NCI-H526 (cell line): ENCODE measurements around the gene METTL27.
"Not testable (repeated sequence)": the region's sequence is repeated elsewhere in the genome, so short reads cannot be mapped to it uniquely, and the experiment has no call there.

Source experiments
- DNase-seq, 2 experiments: peaks; one replicate each; lab custom pipeline; 2025; lab: John Stamatoyannopoulos, UW

Gene METTL27

GRCh38 chr7:73838642-73839041, 3.7 kb downstream of the METTL27 start:
- no peak for DNase-seq

- DNase-seq: not testable (repeated sequence)
These were observed 5.1 kb downstream of the METTL27 start for GRCh38 chr7:73837167-73837566.

- no peak for DNase-seq
These were observed 7.6 kb downstream of the METTL27 start for GRCh38 chr7:73834626-73835191.

- peak in 1 of 2 experiments; percentile 60 for DNase-seq
These were observed 8.9 kb downstream of the METTL27 start for GRCh38 chr7:73833251-73833919.

- DNase-seq: no peak
These were observed 9.5 kb downstream of the METTL27 start for GRCh38 chr7:73832806-73833205.

- DNase-seq: peak; percentile 92 to 98
These were observed 10.3 kb downstream of the METTL27 start for GRCh38 chr7:73831834-73832651.

- DNase-seq: no peak
These were observed 10.8 kb downstream of the METTL27 start for GRCh38 chr7:73831584-73831833.

GRCh38 chr7:73830681-73831583, 11.4 kb downstream of the METTL27 start, which contains the start of gene CLDN4:
Gene CLDN4 (plus strand): TSS chr7:73830996. CDS start chr7:73831202, 206 bp downstream.
- peak; percentile 86 to 94 for DNase-seq

GRCh38 chr7:73829921-73830680, 12.2 kb downstream of the METTL27 start:
- peak in 1 of 2 experiments; percentile 55 for DNase-seq

GRCh38 chr7:73829505-73829904, 12.8 kb downstream of the METTL27 start:
- DNase-seq: no peak

- DNase-seq: no peak
These were observed 13.3 kb downstream of the METTL27 start for GRCh38 chr7:73828972-73829371.

- peak in 1 of 2 experiments; percentile 71 for DNase-seq
These were observed 14.1 kb downstream of the METTL27 start for GRCh38 chr7:73828107-73828803.

GRCh38 chr7:73827567-73828106, 14.7 kb downstream of the METTL27 start:
- DNase-seq: peak; percentile 91 to 97

GRCh38 chr7:73824986-73825385, 17.3 kb downstream of the METTL27 start:
- DNase-seq: no peak

- DNase-seq: no peak
These were observed 18.3 kb downstream of the METTL27 start for GRCh38 chr7:73823873-73824592.

- DNase-seq: no peak
These were observed 19.1 kb downstream of the METTL27 start for GRCh38 chr7:73823257-73823656.

GRCh38 chr7:73822319-73823173, 19.8 kb downstream of the METTL27 start:
- DNase-seq: peak; percentile 65 to 86

GRCh38 chr7:73821597-73822285, 20.6 kb downstream of the METTL27 start:
- DNase-seq: not testable (repeated sequence)
